Measurements from ENCODE around the gene ITGB3.
"Not testable (repeated sequence)": the region's sequence is repeated elsewhere in the genome, so short reads cannot be mapped to it uniquely, and the experiment has no call there.

Gene ITGB3

DNA sequence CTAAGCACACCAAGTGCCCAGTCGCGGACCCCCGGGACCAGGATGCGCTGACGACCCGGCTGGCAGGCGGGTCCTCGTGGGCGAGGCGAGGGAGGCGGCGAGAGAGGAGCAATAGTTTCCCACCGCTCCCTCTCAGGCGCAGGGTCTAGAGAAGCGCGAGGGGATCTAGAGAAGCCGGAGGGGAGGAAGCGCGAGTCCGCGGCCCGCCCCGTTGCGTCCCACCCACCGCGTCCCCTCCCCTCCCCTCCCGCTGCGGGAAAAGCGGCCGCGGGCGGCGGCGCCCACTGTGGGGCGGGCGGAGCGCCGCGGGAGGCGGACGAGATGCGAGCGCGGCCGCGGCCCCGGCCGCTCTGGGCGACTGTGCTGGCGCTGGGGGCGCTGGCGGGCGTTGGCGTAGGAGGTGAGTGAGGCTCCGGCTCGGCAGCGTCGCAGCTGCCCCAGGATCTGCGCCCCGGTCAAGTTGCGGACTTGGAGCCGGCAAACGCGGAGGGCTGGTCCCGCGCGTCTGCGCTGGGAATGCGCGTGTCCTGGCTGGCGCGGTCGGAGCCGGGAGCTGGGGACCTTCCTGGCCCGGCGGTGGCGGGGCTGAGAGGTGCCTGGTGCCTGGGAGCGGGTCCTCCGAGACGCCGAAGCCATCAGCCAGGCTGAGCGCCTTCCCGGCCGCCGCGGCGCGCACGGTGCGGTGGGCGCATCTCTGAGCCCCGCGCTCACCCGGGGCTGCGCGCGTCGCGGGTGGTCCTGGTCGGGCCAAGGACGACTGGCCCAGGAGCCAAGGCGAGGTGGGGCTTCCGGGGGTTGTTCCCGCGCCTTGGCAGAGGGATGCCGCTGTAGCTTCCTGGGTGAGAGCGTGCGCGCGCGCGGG, at the start of gene ITGB3:
Gene ITGB3, plus strand, starts transcription at position 287 of the 862 bp plus-strand sequence. Its CDS starts 35 bp downstream, at position 322.
- peak; percentile 77 for DNase-seq (ENCODE audit: low read depth, low spot score)

DNA sequence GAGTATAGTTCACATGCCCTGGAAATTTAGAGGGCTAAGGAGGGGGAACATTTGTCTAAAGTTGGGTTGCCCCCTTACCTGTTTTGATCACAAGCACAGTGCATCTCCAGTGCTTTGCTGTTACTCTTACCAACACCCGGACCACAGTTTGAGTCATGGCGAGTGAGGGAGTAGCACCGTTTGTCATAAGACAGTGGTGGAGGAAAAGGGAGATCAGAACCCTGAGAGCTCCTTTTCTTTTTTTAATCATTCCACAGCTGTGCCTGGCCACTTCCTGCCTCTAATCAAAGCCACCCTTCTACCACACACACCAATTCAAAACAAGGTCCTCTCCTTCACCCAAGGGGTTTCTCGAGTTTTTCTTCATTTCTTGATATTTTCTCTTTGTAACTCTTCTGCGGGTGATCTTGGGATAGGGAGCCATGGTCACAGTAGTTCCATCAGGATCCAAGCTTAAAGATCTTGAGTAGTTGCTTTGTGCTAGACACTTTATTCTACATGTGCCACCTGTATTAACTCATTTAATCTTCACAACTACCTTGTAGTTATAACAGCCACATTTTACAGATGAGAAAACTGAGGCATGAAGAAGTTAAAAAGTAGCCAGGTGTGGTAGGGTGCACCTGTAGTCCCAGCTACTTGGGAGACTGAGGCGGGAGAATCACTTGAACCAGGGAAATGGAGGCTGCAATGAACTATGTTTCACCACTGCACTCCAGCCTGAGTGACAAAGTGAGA, 49.5 kb upstream of the ITGB3 start:
- no peak for DNase-seq (ENCODE audit: low read depth, low spot score)

DNA sequence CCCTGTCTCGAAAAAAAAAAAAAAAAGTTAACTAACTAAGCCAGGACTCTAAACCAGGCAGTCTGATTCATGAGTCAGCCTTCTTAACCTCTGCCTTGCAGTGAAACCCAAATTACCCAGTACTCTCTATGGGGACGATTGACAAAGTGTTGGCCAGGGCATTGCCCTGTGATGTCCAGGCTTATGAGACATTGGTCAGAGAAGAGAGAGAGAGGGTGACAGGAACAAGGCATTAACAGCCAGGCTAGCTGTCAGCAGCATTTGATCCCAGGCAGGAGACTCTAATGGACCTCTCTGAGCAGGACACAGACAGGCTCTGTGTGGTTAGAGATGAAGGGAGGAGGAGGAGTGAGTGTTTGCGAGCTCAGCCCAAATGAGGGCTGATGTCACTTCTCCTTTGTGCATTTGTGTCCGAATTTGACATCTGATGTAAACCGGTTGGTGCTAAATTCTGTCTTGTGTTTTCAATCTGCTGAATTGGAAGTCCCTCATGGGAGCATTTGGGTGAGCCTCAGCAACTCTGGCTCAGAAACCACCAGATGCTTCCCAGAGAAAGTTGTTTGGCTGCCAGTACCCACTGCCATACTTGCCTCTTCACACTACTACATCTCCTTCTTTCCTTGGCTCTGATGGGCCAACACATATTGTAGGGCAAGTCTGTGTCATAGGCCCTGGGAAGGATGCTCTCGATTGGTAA, 48.8 kb upstream of the ITGB3 start:
- DNase-seq (ENCODE audit: low read depth, low spot score) = peak; percentile 45

GRCh38 chr17:47205419-47205963, 48.1 kb upstream of the ITGB3 start:
- peak; percentile 91 for DNase-seq (ENCODE audit: low read depth, low spot score)

DNA sequence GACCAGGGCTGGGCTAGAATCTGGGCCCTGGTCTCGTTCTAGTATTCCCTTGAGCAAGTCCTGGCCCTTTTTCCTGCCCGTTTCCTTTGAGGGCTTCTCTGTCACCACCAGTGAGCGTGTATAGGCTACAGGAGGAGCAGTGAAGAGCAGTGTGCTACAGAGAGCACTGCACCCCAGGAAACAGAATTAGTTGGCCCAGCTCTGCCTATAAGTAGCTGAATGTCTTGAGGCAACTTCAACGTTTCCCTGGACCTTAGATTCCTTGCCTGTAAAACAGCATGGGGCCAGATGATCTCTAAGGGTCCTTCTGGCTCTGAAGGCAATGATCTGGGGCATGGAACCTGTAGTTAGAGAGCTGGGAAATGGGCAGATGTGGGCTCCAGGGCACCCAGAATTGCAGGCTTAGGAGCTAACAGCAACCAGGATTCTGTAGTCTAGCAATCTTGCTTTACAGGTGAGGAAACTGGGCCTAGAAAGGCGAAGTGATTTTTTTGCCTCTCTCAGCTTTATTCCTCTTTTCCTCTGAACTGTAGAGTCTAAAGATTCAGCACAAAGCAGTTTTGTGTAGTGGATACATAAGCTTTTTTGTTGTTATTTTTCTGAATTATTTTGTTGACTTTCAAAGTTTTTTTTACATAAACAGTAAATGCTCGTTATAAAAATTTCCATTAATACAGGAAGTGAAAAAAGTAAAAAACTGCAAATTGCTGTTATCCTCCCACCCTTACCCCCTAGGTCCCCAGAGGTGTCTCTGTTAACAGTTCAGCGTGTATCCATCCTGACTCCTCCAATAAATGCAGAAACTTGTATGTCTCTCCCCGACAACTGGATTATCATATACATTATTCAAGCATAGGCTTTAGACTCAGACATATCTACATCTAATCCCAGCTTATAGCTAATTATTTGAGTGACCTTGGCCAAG, 46.2 kb upstream of the ITGB3 start:
- no peak for DNase-seq (ENCODE audit: low read depth, low spot score)

DNA sequence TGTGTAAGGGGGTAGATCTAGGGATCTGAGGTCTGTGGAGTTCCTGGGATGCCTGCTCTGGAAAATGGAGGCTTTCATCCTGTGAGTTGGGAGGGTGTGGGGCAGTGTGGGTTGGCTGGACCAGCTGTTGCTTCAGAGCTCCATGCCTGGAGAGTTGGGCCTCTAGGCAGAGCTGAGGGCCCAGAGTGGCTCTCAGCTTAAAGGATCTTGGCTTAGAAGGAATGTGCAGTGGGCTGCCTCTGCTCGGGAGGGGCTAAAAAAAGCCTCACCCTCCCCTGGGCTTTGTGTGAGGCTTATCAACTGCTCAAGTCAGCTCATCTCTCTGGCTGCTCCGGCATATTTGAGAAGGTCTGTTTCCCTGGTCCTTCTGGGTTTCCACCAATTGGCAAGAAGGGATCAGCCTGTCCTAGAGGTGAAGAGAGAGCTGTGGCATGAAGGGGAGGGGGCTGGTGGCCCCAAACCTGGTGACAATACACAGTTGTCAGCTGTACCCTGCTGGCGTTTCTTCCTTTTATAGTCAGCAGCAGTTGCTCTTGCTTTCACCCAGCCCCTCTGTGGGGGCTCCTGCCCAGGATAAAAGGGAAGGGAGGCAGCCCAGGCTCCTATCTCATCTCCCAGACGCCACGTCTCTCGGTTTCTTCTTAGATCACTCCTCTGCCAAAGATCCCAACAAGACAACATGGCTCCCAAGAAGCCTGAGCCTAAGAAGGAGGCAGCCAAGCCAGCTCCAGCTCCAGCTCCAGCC, 44.7 kb upstream of the ITGB3 start, which contains the start of gene MYL4:
Gene MYL4, plus strand, starts transcription at position 605 of the 745 bp plus-strand sequence. Its CDS starts 75 bp downstream, at position 680.
- DNase-seq (ENCODE audit: low read depth, low spot score) = peak; percentile 84

DNA sequence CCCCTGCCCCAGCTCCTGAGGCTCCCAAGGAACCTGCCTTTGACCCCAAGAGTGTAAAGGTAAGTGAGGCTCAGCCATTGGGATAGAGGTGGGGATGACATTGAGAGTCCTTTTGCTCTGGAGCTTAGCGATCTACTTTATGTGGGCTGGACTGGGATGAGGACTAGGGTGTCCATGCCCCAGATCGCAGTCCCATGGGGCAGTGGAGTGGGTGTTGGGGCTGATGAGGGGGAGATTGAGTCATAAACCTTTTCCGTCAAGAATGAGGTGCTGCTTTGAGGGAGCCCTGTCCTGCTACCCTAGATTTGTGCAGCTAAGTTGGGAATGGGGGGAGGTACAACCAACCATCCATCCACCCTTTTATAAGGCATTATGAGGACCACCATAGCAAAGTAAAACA, 44.1 kb upstream of the ITGB3 start:
- no peak for DNase-seq (ENCODE audit: low read depth, low spot score)

GRCh38 chr17:47210105-47210504, 43.5 kb upstream of the ITGB3 start:
- DNase-seq (ENCODE audit: low read depth, low spot score) = peak; percentile 67

DNA sequence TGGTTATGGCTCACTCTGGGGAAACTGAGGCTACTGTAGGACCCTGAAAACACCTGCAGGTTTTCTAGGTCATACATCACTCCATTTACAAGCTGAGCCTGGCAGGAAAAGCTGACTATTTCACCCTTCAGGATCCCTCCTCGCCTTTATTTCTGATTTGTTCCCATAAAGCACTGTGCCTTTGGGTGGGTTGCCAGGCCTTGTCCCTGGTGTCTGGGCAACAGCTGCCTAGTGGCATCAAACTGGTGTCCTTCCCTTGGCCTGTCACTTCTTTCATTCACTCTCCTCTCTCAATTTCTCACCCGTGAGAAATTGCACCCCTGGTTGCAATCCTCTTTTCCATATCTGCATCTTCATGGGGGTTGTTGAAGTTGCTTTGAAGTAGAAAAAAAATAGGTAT, 42.8 kb upstream of the ITGB3 start:
- DNase-seq (ENCODE audit: low read depth, low spot score) = no peak

- DNase-seq (ENCODE audit: low read depth, low spot score) = no peak
Measured at GRCh38 chr17:47212458-47212857, 41.2 kb upstream of the ITGB3 start.

DNA sequence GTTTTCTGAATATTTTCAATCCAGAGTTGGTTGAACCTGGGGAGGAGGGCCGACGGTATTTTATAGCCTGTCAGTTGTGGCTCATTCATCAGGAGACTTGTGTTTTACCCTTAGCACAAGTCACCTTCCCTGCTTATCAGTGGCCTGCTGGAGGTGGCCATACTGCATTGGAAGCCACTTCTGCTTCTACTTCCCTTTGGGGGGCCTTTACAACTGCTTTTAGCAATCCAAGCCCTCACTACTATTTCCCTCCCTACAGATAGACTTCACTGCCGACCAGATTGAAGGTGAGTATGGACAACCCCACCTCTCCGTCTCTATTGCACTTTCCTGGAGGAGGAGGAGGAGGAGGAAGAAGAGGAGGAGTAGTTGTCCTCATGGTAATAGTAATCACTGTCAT, 40.1 kb upstream of the ITGB3 start:
- DNase-seq (ENCODE audit: low read depth, low spot score) = no peak

GRCh38 chr17:47214931-47215330, 38.7 kb upstream of the ITGB3 start:
- no peak for DNase-seq (ENCODE audit: low read depth, low spot score)

DNA sequence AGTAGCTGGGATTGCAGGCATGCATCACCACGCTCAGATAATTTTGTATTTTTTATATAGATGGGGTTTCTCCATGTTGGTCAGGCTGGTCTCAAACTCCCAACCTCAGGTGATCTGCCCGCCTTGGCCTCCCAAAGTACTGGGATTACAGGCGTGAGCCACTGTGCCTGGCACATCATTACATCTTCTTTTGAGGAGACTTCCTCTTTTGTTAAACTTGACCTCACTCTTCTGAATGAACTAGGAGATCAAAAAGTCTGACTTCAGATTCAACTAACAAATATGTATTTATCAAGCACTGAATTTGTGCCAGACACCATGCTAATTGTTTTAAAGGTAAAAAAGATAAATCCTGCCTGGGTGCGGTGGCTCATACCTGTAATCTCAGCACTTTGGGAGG, 36.8 kb upstream of the ITGB3 start:
- DNase-seq (ENCODE audit: low read depth, low spot score) = not testable (repeated sequence)

DNA sequence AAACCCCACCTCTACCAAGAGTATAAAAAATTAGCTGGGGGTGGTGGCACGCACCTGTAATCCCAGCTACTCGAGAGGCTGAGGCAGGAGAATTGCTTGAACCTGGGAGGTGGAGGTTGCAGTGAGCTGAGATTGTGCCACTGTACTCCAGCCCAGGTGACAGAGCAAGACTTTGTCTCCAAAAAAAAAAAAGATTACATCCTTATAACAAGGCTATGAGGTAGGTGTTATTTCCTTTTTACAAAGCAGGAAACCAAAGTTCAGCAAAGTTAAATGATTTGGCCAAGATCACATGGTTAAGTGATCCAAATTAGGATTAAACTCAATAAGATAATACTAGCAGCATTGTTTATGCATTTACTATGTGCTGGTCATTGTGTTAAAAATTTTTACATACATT, 36.3 kb upstream of the ITGB3 start:
- not testable (repeated sequence) for DNase-seq (ENCODE audit: low read depth, low spot score)

GRCh38 chr17:47218896-47219430, 34.7 kb upstream of the ITGB3 start:
- DNase-seq (ENCODE audit: low read depth, low spot score) = peak; percentile 34

DNA sequence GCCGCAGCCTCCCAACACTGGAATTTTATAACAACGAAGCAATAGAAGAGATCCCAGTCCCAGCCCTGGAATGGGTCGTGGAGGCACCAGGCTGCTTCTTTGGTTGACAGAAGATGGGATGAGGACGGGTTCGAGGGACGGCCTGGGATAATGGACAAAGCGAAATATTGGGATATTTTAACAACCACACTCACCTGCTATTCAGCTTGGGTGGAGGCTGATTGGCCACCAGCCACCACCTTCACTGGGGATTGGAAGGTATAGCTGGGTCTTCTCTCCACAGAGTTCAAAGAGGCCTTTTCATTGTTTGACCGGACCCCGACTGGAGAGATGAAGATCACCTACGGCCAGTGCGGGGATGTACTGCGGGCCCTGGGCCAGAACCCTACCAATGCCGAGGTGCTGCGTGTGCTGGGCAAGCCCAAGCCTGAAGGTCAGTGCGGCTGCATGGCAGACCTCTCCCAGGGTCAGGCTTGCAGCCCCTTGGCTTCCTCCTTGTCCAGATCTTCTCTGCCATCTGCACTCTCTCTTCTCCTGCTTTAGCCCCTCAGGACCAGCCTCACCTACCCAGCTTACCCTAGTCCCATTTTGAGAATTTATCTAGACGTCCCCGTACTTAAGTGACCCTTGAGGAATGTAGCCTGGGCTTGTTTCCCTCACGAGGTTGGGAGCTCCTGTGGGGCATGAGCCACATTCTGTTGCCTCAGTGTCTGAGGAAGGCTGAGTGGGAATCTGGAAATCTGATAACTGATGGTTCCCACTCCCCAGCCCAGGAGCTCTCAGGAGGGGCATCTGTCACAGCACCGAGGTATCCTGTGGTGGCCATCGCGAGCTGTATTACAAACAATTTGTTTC, 33.8 kb upstream of the ITGB3 start:
- DNase-seq (ENCODE audit: low read depth, low spot score) = no peak

- no peak for DNase-seq (ENCODE audit: low read depth, low spot score)
Measured at GRCh38 chr17:47220531-47220999, 33.1 kb upstream of the ITGB3 start.

DNA sequence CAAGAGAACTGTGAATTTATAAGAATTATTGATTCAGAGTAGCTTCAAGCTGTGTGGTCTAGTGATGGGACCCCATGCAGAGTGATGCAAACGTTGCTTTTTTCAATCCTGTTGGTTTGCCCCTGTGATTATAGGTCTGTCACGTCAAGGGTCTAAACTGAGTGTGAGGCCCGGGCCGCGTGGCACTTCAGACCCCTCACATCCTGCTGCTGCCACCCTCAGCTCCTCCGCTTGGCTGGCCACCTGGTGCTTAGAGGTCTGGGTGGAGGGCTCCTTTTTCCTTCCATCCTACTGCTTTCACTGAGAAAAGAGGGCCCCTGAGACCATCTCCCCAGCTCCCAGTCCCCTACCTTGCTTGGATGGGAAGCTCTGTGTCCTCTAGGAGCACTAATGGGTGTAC, 32.5 kb upstream of the ITGB3 start:
- no peak for DNase-seq (ENCODE audit: low read depth, low spot score)

GRCh38 chr17:47222047-47222446, 31.6 kb upstream of the ITGB3 start:
- DNase-seq (ENCODE audit: low read depth, low spot score) = no peak

Data from ELF-1 (cell line).